H9 (cell line): Measurements from ENCODE around the gene RBM44. TPM values are rescaled to one million over a fixed set of nuclear protein-coding genes. Genes with fewer than 3 reads are reported as not detected.

ENCODE experiments used
- DNase-seq: peaks from one replicate; pipeline ENCODE4 v3.0.0-alpha.2; 2017
- H2AFZ ChIP-seq: one replicate; pipeline ENCODE4 v1.6.1; 2013; ENCODE audit warnings: mild to moderate bottlenecking, low read length, control low read depth, moderate library complexity
- H2AK5ac ChIP-seq: 2 replicates; pipeline ENCODE4 v1.6.1; 2013; ENCODE audit warnings: low read length, control low read depth, mixed read lengths; ENCODE audit not compliant: insufficient read length
- H2BK120ac ChIP-seq: one replicate; pipeline ENCODE4 v1.6.1; 2013; ENCODE audit warnings: low read depth, mild to moderate bottlenecking, low read length, control low read depth, inconsistent platforms; ENCODE audit not compliant: poor library complexity, severe bottlenecking
- H2BK12ac ChIP-seq: 2 replicates; pipeline ENCODE4 v1.6.1; 2013; ENCODE audit warnings: low read length, control low read depth, mixed read lengths, low read depth; ENCODE audit not compliant: insufficient read length
- H2BK15ac ChIP-seq: 2 replicates; pipeline ENCODE4 v1.6.1; 2013; ENCODE audit warnings: low read depth, low read length, control low read depth
- H2BK20ac ChIP-seq: one replicate; pipeline ENCODE4 v1.6.1; 2013; ENCODE audit warnings: low read depth, mild to moderate bottlenecking, low read length, control low read depth, inconsistent platforms; ENCODE audit not compliant: poor library complexity, severe bottlenecking
- H2BK5ac ChIP-seq: 2 replicates; pipeline ENCODE4 v1.6.1; 2013; ENCODE audit warnings: low read length, control low read depth, mixed read lengths; ENCODE audit not compliant: insufficient read length
- H3K14ac ChIP-seq: 2 replicates; pipeline ENCODE4 v1.6.1; 2013; ENCODE audit warnings: low read length, control low read depth; ENCODE audit not compliant: insufficient read depth
- H3K18ac ChIP-seq: 2 replicates; pipeline ENCODE4 v1.6.1; 2013; ENCODE audit warnings: low read depth, mild to moderate bottlenecking, mixed read lengths, low read length, control low read depth; ENCODE audit not compliant: insufficient read length
- H3K23ac ChIP-seq: 2 replicates; pipeline ENCODE4 v1.6.1; 2013; ENCODE audit warnings: low read length, control low read depth, mixed read lengths, low read depth; ENCODE audit not compliant: insufficient read length
- H3K23me2 ChIP-seq: 2 replicates; pipeline ENCODE4 v1.6.1; 2013; ENCODE audit warnings: low read depth, mild to moderate bottlenecking, mixed read lengths, low read length, control low read depth; ENCODE audit not compliant: insufficient read length, poor library complexity, severe bottlenecking
- H3K27ac ChIP-seq: 2 replicates; pipeline ENCODE4 v1.5.1; 2013; ENCODE audit warnings: low read length, control low read depth, mixed read lengths, low read depth; ENCODE audit not compliant: insufficient read length
- H3K27me3 ChIP-seq: 2 replicates; pipeline ENCODE4 v1.6.1; 2013; ENCODE audit warnings: low read length, control low read depth, inconsistent platforms; ENCODE audit not compliant: insufficient read depth
- H3K4ac ChIP-seq: 2 replicates; pipeline ENCODE4 v1.6.1; 2013; ENCODE audit warnings: low read depth, mild to moderate bottlenecking, control low read depth, inconsistent platforms, low read length, moderate library complexity
- H3K4me1 ChIP-seq: 2 replicates; pipeline ENCODE4 v1.6.1; 2013; ENCODE audit warnings: low read length, control low read depth, inconsistent platforms; ENCODE audit not compliant: insufficient read depth
- H3K4me2 ChIP-seq: 2 replicates; pipeline ENCODE4 v1.6.1; 2013; ENCODE audit warnings: low read length, control low read depth, mixed read lengths; ENCODE audit not compliant: insufficient read length, insufficient read depth
- H3K56ac ChIP-seq: 2 replicates; pipeline ENCODE4 v1.6.1; 2013; ENCODE audit warnings: low read depth, mild to moderate bottlenecking, mixed read lengths, low read length, control low read depth; ENCODE audit not compliant: insufficient read length
- H3K79me1 ChIP-seq: 2 replicates; pipeline ENCODE4 v1.6.1; 2013; ENCODE audit warnings: low read depth, mild to moderate bottlenecking, moderate library complexity, low read length, control low read depth, inconsistent platforms; ENCODE audit not compliant: insufficient read depth, poor library complexity, severe bottlenecking
- H3K79me2 ChIP-seq: 2 replicates; pipeline ENCODE4 v1.6.1; 2013; ENCODE audit warnings: low read length, control low read depth, inconsistent platforms; ENCODE audit not compliant: insufficient read depth
- H3K9ac ChIP-seq: 2 replicates; pipeline ENCODE4 v1.6.1; 2013; ENCODE audit warnings: low read length, control low read depth, mixed read lengths; ENCODE audit not compliant: insufficient read length; ENCODE audit errors: extremely low read depth
- H3K9me3 ChIP-seq: one replicate; pipeline ENCODE4 v1.6.1; 2013; ENCODE audit warnings: low read depth, low read length, inconsistent platforms; ENCODE audit not compliant: control insufficient read depth
- H3T11ph ChIP-seq: one replicate; pipeline ENCODE4 v1.6.1; 2013; ENCODE audit warnings: mild to moderate bottlenecking, low read length, control low read depth, inconsistent platforms
- H4K20me1 ChIP-seq: one replicate; pipeline ENCODE4 v1.6.1; 2013; ENCODE audit not compliant: control insufficient read depth, insufficient read length, insufficient read depth
- H4K5ac ChIP-seq: 2 replicates; pipeline ENCODE4 v1.6.1; 2013; ENCODE audit warnings: low read depth, mild to moderate bottlenecking, mixed read lengths, low read length, control low read depth; ENCODE audit not compliant: insufficient read length
- H4K8ac ChIP-seq: replicated peaks from 2 replicates; pipeline ENCODE4 v1.6.1; 2013; ENCODE audit warnings: low read length, control low read depth, mixed read lengths, low read depth; ENCODE audit not compliant: insufficient read length
- H4K91ac ChIP-seq: 2 replicates; pipeline ENCODE4 v1.6.1; 2013; ENCODE audit warnings: low read depth, mild to moderate bottlenecking, moderate library complexity, mixed read lengths, low read length, control low read depth; ENCODE audit not compliant: insufficient read length
- H3K27ac Mint-ChIP-seq, 3 experiments: 2 replicates in 2 of 3; 3 replicates in 1 of 3; pipeline ENCODE4 v1.8.0; 2020 to 2021; ENCODE audit warnings: mixed read lengths in 3 of 3, mild to moderate bottlenecking in 1 of 3, moderate library complexity in 1 of 3
- H3K27me3 Mint-ChIP-seq: 2 replicates; pipeline ENCODE4 v1.8.0; 2021; ENCODE audit warnings: low read depth, mild to moderate bottlenecking, moderate library complexity, mixed read lengths
- H3K36me3 Mint-ChIP-seq, 3 experiments: 2 replicates in 2 of 3; 3 replicates in 1 of 3; pipeline ENCODE4 v1.8.0; 2020 to 2021; ENCODE audit warnings: low read depth in 3 of 3, mixed read lengths in 3 of 3; ENCODE audit not compliant: insufficient read depth in 1 of 3
- H3K4me1 Mint-ChIP-seq, 2 experiments: 2 replicates each; pipeline ENCODE4 v1.8.0; 2020; ENCODE audit warnings: mixed read lengths in 2 of 2
- H3K4me3 Mint-ChIP-seq, 2 experiments: 2 replicates in 1 of 2; 3 replicates in 1 of 2; pipeline ENCODE4 v1.8.0; 2020 to 2021; ENCODE audit warnings: mild to moderate bottlenecking in 2 of 2, mixed read lengths in 2 of 2, moderate library complexity in 1 of 2
- H3K9me3 Mint-ChIP-seq, 2 experiments: 2 replicates in 1 of 2; 3 replicates in 1 of 2; pipeline ENCODE4 v1.8.0; 2020; ENCODE audit warnings: mild to moderate bottlenecking in 2 of 2, mixed read lengths in 2 of 2, moderate library complexity in 1 of 2
- CTCF ChIP-seq: fragments of 200-600 bp; sonication (generic); conservative IDR thresholded peaks from 3 replicates; pipeline ENCODE4 v1.8.0; 2021; ENCODE audit warnings: antibody characterized with exemption, mild to moderate bottlenecking
- WGBS: extraction: QIAGEN DNeasy Blood & Tissue Kit; methylation state at CpG from one replicate; pipeline ENCODE4 v1.1.7; 2013; ENCODE audit warnings: missing lambda C conversion rate, low lambda C conversion rate, mixed read lengths; ENCODE audit not compliant: insufficient read length; ENCODE audit errors: extremely low coverage; 5-methylcytosine and 5-hydroxymethylcytosine counted together
- total RNA-seq: library from RNA; stranded (reverse); gene quantifications from 2 replicates; pipeline ENCODE4 v1.2.1, GENCODE V29; 2021

The RBM44 gene
- total RNA-seq, 1 experiment from 2014 or later: 0.15 TPM

- Histone ChIP-seq H3K4me2 (no peak overlapping the region), H3K79me2 (no peaks in the 10 kb centered on the region), H3K4ac (no peak overlapping the region), H3K79me1 (no peaks in the 10 kb centered on the region), H3K56ac (no peak overlapping the region), H3T11ph (no peak overlapping the region), H2BK12ac (no peak overlapping the region), H2AK5ac (no peak overlapping the region), H3K14ac (no peak overlapping the region), H4K91ac (no peak overlapping the region), H2AFZ (no peak overlapping the region), H3K27me3 (peaks cover 9% of the 10 kb centered on the region; the same call in 1 of the 2 replicates), H3K27ac (no peak overlapping the region), H2BK5ac (no peak overlapping the region), H3K4me1 (no peaks in the 10 kb centered on the region; the same call in 1 of the 2 replicates), H3K23me2 (peaks cover 6% of the 10 kb centered on the region), H3K9ac (no peak overlapping the region), H2BK15ac (no peak overlapping the region), H3K9me3 (no peaks in the 10 kb centered on the region), H3K23ac (no peak overlapping the region), H3K18ac (no peak overlapping the region), H4K20me1 (no peaks in the 10 kb centered on the region), H4K5ac (no peak overlapping the region), H4K8ac (no peak overlapping the region), H2BK120ac (no peak overlapping the region), H2BK20ac (no peak overlapping the region)
- Mint-ChIP-seq H3K4me3 (no peak overlapping the region), H3K27me3 (peaks cover 79% of the 10 kb centered on the region), H3K4me1 (peaks cover 15 to 17% of the 10 kb centered on the region in 2 experiments), H3K36me3 (peaks cover 0 to 2% (median 0%) of the 10 kb centered on the region in 3 experiments; a peak in 1 of 7 replicates), H3K27ac (no peak overlapping the region), H3K9me3 (no peaks in the 10 kb centered on the region)
- DNase-seq: no peak
- WGBS: no CpG with 5 or more reads among the region's 8 CpGs
- TF ChIP-seq CTCF: no peak
These were observed 59.2 kb downstream of the RBM44 start for GRCh38 chr2:237857791-237858190.
